NCI-H748 treated with DMSO at 0.1 percent for 48 hours (cell line): ENCODE measurements around the gene CA12.
"Not testable (repeated sequence)": the region's sequence is repeated elsewhere in the genome, so short reads cannot be mapped to it uniquely, and the experiment has no call there.

ENCODE experiments used
- DNase-seq: peaks from one replicate; lab custom pipeline; 2025; lab: John Stamatoyannopoulos, UW

The CA12 gene

GRCh38 chr15:63357061-63357460, 24.6 kb downstream of the CA12 start:
- no peak for DNase-seq

GRCh38 chr15:63354821-63355650, 26.6 kb downstream of the CA12 start:
- DNase-seq, result no peak

- no peak for DNase-seq
Measured at GRCh38 chr15:63353887-63354286, 27.8 kb downstream of the CA12 start.

- no peak for DNase-seq
Measured at GRCh38 chr15:63353261-63353660, 28.4 kb downstream of the CA12 start.

- DNase-seq, result no peak
Measured at GRCh38 chr15:63352808-63353207, 28.8 kb downstream of the CA12 start.

GRCh38 chr15:63351170-63351569, 30.5 kb downstream of the CA12 start:
- no peak for DNase-seq

- DNase-seq, result no peak
Measured at GRCh38 chr15:63350178-63350621, 31.4 kb downstream of the CA12 start.

- DNase-seq, result no peak
Measured at GRCh38 chr15:63349621-63350020, 32.0 kb downstream of the CA12 start.

- no peak for DNase-seq
Measured at GRCh38 chr15:63349156-63349555, 32.5 kb downstream of the CA12 start.

GRCh38 chr15:63348392-63348791, 33.3 kb downstream of the CA12 start:
- DNase-seq, result no peak

GRCh38 chr15:63347074-63347857, 34.4 kb downstream of the CA12 start:
- no peak for DNase-seq

GRCh38 chr15:63345391-63345752, 36.3 kb downstream of the CA12 start:
- no peak for DNase-seq

GRCh38 chr15:63344731-63345390, 36.8 kb downstream of the CA12 start:
- no peak for DNase-seq

- DNase-seq, result not testable (repeated sequence)
Measured at GRCh38 chr15:63342996-63343562, 38.6 kb downstream of the CA12 start.

- no peak for DNase-seq
Measured at GRCh38 chr15:63341898-63342297, 39.7 kb downstream of the CA12 start.

- DNase-seq, result no peak
Measured at GRCh38 chr15:63340878-63341277, 40.8 kb downstream of the CA12 start.

- DNase-seq, result no peak
Measured at GRCh38 chr15:63340353-63340752, 41.3 kb downstream of the CA12 start.

GRCh38 chr15:63339836-63340235, 41.8 kb downstream of the CA12 start:
- no peak for DNase-seq

- DNase-seq, result no peak
Measured at GRCh38 chr15:63339006-63339766, 42.5 kb downstream of the CA12 start.

- DNase-seq, result no peak
Measured at GRCh38 chr15:63338170-63338569, 43.5 kb downstream of the CA12 start.

GRCh38 chr15:63337046-63337445, 44.6 kb downstream of the CA12 start:
- no peak for DNase-seq
